ENCODE data around the gene PRR16.

DNA sequence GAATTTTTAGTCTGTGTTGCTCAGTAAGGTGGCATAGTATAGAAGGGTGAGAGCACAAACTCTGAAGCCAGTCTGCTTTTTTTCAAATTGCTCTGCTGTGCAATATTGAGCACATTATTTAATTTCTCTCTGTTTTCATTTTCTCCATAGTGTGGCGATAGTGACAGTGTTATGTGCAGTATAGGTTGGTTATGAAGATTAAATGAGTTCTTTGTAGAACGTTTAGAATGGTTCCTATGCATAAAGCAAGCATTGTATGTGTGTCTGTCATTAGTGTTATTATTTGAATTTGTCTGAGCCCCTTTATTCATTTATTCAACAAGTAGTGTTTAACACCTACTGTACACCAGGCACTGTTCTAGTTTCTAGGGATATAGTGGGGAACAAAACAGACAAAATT, 9.2 kb downstream of the PRR16 start:
- no peak for TF ChIP-seq POLR2A (IDR thresholded peaks at IDR 0.05)
- TF ChIP-seq, protein P1, sequence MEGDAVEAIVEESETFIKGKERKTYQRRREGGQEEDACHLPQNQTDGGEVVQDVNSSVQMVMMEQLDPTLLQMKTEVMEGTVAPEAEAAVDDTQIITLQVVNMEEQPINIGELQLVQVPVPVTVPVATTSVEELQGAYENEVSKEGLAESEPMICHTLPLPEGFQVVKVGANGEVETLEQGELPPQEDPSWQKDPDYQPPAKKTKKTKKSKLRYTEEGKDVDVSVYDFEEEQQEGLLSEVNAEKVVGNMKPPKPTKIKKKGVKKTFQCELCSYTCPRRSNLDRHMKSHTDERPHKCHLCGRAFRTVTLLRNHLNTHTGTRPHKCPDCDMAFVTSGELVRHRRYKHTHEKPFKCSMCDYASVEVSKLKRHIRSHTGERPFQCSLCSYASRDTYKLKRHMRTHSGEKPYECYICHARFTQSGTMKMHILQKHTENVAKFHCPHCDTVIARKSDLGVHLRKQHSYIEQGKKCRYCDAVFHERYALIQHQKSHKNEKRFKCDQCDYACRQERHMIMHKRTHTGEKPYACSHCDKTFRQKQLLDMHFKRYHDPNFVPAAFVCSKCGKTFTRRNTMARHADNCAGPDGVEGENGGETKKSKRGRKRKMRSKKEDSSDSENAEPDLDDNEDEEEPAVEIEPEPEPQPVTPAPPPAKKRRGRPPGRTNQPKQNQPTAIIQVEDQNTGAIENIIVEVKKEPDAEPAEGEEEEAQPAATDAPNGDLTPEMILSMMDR (IDR thresholded peaks at IDR 0.05) = no peak
- TF ChIP-seq POLR2AphosphoS5 (IDR thresholded peaks at IDR 0.05) = no peak
